ENCODE results near the gene CAPN5.

DNA sequence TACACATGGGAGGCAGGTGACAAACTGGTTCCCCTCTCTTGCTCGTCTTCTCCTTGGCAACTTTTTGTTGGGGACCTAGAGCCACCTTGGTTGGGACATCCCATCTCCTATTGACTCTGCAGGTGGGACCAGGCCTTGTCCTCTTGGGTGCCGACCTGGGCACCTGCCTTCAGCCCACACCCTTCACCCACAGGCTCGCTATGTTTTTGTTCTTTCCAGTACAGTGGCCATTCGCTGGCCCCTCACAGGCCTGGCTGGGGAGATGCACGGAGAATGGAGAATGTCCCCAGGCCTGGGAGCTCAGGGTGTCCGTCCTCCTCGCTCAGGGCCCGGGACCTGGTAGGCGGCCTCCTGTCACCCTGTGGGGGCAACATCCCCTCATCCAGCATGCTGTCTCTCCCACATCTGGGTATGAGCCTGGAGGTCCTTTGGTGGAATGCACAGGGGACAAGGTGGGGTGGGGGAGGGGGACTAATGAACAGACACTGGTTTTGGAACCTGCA lies 21.0 kb downstream of the CAPN5 start:
- TF ChIP-seq, protein P1, sequence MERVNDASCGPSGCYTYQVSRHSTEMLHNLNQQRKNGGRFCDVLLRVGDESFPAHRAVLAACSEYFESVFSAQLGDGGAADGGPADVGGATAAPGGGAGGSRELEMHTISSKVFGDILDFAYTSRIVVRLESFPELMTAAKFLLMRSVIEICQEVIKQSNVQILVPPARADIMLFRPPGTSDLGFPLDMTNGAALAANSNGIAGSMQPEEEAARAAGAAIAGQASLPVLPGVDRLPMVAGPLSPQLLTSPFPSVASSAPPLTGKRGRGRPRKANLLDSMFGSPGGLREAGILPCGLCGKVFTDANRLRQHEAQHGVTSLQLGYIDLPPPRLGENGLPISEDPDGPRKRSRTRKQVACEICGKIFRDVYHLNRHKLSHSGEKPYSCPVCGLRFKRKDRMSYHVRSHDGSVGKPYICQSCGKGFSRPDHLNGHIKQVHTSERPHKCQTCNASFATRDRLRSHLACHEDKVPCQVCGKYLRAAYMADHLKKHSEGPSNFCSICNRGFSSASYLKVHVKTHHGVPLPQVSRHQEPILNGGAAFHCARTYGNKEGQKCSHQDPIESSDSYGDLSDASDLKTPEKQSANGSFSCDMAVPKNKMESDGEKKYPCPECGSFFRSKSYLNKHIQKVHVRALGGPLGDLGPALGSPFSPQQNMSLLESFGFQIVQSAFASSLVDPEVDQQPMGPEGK (CRISPR knock-in tag; IDR thresholded peaks at IDR 0.05; ENCODE audit: borderline replicate concordance) = no peak
- TF ChIP-seq SNAI2 (CRISPR knock-in tag; IDR thresholded peaks at IDR 0.05) = no peak
- TF ChIP-seq, protein P2, sequence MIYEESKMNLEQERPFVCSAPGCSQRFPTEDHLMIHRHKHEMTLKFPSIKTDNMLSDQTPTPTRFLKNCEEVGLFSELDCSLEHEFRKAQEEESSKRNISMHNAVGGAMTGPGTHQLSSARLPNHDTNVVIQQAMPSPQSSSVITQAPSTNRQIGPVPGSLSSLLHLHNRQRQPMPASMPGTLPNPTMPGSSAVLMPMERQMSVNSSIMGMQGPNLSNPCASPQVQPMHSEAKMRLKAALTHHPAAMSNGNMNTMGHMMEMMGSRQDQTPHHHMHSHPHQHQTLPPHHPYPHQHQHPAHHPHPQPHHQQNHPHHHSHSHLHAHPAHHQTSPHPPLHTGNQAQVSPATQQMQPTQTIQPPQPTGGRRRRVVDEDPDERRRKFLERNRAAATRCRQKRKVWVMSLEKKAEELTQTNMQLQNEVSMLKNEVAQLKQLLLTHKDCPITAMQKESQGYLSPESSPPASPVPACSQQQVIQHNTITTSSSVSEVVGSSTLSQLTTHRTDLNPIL (CRISPR knock-in tag; IDR thresholded peaks at IDR 0.05; ENCODE audit: low read depth) = no peak
- TF ChIP-seq CSDC2 (CRISPR knock-in tag; IDR thresholded peaks at IDR 0.05) = no peak
- no peak for TF ChIP-seq TCF4 (CRISPR knock-in tag; IDR thresholded peaks at IDR 0.05; ENCODE audit: borderline replicate concordance)
- TF ChIP-seq ZNF8 (CRISPR knock-in tag; IDR thresholded peaks at IDR 0.05) = no peak
- TF ChIP-seq ZFP30 (CRISPR knock-in tag; IDR thresholded peaks at IDR 0.05) = no peak
- no peak for TF ChIP-seq PPARA (CRISPR knock-in tag; IDR thresholded peaks at IDR 0.05; ENCODE audit: borderline replicate concordance)

Data from SK-N-SH treated with all-trans-retinoic acid at 6 μM for 48 hours (cell line).